Peyer's patch (tissue), 4 donors: ENCODE data around the gene CFHR3.
"Not testable (repeated sequence)": the region's sequence is repeated elsewhere in the genome, so short reads cannot be mapped to it uniquely, and the experiment has no call there.

Source experiments
- POLR2A ChIP-seq, 2 donors: fragments of 450-650 bp; IDR thresholded peaks; one replicate each; pipeline ENCODE4 v1.5.1; 2017; ENCODE audit warnings: antibody characterized with exemption in 2 of 2, mild to moderate bottlenecking in 2 of 2, moderate library complexity in 2 of 2
- TF ChIP-seq, protein P1 (sequence below), 6 experiments: fragments of 450-650 bp in 4 of 6; fragments of 200-600 bp in 2 of 6; sonication (generic) in 1 of 6; IDR thresholded peaks; one replicate each; pipeline ENCODE4 v1.5.1; 2017 to 2019; ENCODE audit warnings: antibody characterized with exemption in 6 of 6, mild to moderate bottlenecking in 3 of 6, moderate library complexity in 1 of 6

- TF ChIP-seq, protein P1, sequence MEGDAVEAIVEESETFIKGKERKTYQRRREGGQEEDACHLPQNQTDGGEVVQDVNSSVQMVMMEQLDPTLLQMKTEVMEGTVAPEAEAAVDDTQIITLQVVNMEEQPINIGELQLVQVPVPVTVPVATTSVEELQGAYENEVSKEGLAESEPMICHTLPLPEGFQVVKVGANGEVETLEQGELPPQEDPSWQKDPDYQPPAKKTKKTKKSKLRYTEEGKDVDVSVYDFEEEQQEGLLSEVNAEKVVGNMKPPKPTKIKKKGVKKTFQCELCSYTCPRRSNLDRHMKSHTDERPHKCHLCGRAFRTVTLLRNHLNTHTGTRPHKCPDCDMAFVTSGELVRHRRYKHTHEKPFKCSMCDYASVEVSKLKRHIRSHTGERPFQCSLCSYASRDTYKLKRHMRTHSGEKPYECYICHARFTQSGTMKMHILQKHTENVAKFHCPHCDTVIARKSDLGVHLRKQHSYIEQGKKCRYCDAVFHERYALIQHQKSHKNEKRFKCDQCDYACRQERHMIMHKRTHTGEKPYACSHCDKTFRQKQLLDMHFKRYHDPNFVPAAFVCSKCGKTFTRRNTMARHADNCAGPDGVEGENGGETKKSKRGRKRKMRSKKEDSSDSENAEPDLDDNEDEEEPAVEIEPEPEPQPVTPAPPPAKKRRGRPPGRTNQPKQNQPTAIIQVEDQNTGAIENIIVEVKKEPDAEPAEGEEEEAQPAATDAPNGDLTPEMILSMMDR (IDR thresholded peaks at IDR 0.05), result not testable (repeated sequence)
- TF ChIP-seq POLR2A (IDR thresholded peaks at IDR 0.05), result not testable (repeated sequence)
Observed at GRCh38 chr1:196769823-196770222, 4.8 kb upstream of the CFHR3 start.
